Cardiac septum (tissue), 1 donor: ENCODE results near the gene KRT35. TPM values are rescaled to one million over a fixed set of nuclear protein-coding genes. Genes with fewer than 3 reads are reported as not detected.

Experiments used
- DNase-seq: peaks from one replicate; pipeline ENCODE4 v3.0.0-alpha.2; 2020; ENCODE audit warnings: low spot score
- intact Hi-C: fragments of 100-400 bp; cut with DNase I; formaldehyde crosslinking; loops from one replicate; pipeline ENCODE4 v1.14.0; 2022
- total RNA-seq: library from RNA; stranded (reverse); fragmentation: NEBNext Ultra II Directional; extraction: Animal tissue kit (Norgen Biotek cat#: 25700); gene quantifications from one replicate; pipeline ENCODE4 v1.2.1, GENCODE V29; 2021
- donor health status: DM: no; HTN: no; CAD: no.

The KRT35 gene
- total RNA-seq, 1 donor from 2014 or later, result not detected

- intact Hi-C loops, result no loop called here
- no peak for DNase-seq
These were observed 32.2 kb upstream of the KRT35 start for GRCh38 chr17:41513168-41513547.

- intact Hi-C loops, result no loop called here
- no peak for DNase-seq
These were observed 31.7 kb upstream of the KRT35 start for GRCh38 chr17:41512546-41513167.

DNA sequence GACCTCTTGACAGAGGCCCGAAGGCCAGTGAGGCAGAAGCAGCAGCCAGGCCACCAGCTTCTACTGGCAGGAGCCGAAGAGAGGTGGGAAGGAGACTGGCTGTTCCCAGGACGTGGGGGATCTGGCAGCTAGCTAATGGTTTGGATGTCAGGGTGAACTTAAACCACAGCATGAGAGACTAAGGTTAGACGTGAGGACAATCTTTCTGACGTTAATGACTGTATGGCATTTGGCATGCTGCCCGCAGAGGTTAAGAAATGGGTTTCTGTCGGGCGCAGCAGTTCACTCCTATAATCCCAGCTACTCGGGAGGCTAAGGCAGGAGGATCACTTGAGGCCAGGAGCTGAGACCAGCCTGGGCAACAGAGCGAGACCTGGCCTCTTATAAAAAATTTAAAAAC, 30.8 kb upstream of the KRT35 start:
- intact Hi-C loops, result no loop called here
- DNase-seq, result no peak

DNA sequence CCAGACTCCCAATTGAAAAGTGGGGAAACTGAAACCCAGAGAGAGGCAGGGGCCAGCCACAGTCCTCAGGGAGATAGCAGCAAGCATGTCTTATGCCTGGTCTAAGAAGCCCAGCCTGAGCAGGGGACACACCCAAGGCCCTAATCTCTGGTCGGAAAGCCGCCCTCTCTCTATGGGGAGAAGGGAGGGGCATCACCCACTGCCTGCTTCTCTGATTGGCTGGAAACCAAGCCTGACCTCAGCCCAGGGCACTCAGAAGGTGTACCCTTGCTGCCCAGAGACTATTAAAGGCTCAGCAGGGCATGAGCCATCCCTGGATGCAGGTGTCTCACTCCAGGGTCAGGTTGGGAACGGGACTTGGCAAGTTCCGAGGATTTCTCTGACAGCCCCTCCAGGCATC, 30.2 kb upstream of the KRT35 start:
- no peak for DNase-seq
- intact Hi-C loops, result no loop called here

DNA sequence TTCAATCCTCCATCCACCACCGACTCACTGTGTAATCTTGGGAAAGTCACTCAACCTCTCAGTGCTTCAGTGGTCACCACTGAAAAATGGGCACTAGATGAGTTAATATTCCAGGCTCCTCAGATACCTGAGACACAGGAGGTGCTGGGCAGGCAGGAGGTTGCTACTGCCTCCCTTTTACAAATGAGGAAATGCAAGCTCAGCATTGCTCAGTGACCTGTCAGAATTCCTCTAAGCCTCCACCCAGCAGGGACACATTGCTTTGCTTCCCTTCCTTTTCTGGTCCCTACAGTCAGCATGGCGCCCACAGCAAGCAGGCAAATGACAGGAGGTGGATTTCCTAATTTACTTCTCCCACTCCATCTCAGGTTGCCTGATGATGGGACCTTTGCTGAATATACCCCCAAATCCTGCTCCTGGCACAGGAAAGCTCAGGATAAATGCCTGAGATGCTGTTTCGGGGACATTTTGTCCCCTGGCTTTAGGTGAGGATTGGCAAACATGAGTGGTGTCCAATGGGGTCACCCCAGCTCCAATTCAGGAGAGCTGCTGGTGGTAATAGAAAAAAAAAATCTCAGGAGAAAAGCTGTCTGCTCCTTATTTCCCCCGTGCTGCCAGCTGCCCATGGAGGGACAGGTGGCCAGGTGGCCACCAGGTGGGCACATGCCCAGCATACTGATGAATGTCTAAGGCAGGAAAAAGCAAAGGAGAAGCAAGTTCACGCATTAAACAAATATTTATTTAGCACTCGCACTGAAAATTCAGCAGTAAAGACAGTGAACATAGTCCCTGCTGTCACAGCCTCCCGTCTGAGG, 29.5 kb upstream of the KRT35 start:
- intact Hi-C loops, result no loop called here

GRCh38 chr17:41507315-41507880, 26.4 kb upstream of the KRT35 start:
- intact Hi-C loops, result no loop called here
- no peak for DNase-seq

More for the DNA sequence above, 29.5 kb upstream of the KRT35 start:
- no peak for DNase-seq

GRCh38 chr17:41505809-41506767, 25.1 kb upstream of the KRT35 start:
- intact Hi-C loops, result no loop called here
- DNase-seq, result no peak

DNA sequence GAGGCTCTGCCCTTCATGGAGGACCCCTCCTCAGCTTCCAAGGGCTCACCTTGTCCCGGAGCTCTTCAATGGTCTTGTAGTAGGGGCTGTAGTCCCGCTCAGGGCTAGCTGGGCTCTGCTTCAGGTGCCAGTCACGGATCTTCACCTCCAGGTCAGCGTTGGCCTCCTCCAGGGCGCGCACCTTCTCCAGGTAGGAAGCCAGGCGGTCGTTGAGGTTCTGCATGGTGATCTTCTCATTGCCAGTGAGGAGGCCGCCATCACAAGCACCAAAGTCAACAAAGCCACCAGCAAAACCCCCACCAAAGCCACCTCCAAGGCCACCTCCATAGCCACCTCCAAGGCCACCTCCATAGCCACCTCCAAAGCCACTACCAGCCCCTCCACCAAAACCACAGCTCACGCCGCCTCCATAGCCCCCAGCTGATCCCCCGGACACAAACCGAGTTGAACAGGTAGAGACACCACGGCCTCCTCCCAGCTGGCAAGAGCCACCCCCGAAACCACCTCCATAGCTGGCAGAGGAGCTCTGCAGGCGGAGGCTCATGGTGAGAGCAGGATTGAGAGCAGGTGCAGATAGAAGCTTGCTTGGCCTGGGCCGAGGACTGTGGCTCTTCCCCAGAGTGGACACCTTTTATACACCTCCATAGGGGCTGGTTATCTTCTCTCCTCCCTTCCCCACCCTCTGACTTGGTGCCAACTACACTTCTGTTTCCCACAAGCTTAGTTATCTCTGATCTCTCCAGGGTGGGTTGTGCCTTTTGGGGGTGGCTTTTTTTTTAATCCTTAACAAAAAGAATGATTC, 24.3 kb upstream of the KRT35 start, which contains the start of gene KRT13:
Gene KRT13, minus strand, starts transcription at position 606 of the 802 bp plus-strand sequence. Its CDS starts 62 bp downstream, at position 544.
- DNase-seq, result no peak
- intact Hi-C loops, result no loop called here

GRCh38 chr17:41504246-41504977, 23.5 kb upstream of the KRT35 start:
- intact Hi-C loops, result no loop called here
- no peak for DNase-seq

DNA sequence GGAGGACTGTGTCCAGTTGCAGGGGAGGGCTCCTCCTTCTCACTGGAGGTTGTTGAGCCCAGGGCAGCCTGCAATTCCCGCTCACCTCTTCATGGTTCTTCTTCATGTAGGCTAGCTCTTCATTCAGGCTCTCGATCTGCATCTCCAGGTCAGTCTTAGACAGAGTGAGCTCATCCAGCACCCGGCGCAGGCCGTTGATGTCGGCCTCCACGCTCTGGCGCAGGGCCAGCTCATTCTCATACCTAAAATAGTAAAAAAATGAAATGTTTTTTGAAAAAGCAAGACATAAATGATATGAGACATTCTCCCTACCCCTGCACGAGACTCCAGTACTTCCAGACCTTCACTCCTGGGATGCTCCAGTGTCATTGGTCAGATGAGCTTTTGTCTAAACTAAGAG, 22.3 kb upstream of the KRT35 start:
- intact Hi-C loops, result no loop called here
- no peak for DNase-seq

- intact Hi-C loops, result no loop called here
- peak; percentile 80 for DNase-seq
These were observed 19.4 kb upstream of the KRT35 start for GRCh38 chr17:41500131-41500911.

DNA sequence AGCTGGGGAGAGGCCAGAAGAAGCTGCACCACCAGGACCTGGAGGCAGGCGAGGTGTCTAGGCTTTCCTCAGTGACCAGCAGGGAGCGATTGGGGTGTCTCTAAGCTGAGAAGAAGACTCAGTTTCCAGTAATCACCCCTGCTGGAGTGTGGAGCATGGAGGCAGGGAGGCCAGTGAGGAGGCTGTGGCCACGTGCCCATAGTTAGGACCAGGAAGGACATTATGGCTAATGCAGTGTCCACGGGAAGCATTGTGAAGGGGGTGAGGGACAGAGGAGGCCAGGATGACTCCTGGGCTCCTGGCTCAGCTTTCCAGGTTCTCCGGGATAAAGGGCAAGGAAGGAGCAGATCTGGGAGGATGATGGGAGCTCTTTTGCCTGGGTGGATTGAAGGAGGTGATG, 18.8 kb upstream of the KRT35 start:
- no peak for DNase-seq
- intact Hi-C loops, result loop anchor here (10.0 kb wide), 1 partner anchor 175 kb away; no protein-coding TSS in a partner anchor

DNA sequence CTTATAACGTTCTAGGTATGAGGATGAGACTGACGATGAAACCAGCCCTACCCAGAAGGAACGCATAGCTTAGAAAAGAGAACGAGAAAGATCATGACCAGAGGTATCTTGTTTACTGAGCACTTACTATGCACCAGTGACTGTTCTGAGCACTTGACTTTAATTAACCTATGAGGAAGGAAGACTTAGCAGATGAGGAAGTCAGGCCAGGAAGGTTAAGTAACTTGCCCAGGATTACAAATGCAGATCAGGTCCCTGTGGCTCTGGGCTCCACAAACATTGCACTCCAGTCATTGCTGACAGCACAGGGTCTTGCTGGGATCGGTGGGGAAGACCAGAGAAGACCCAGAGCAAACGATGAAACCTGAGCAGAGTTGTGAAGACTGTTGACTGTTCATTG, 17.3 kb upstream of the KRT35 start:
- DNase-seq, result no peak
- intact Hi-C loops, result loop anchor here (10.0 kb wide), 1 partner anchor 173 kb away; no protein-coding TSS in a partner anchor

DNA sequence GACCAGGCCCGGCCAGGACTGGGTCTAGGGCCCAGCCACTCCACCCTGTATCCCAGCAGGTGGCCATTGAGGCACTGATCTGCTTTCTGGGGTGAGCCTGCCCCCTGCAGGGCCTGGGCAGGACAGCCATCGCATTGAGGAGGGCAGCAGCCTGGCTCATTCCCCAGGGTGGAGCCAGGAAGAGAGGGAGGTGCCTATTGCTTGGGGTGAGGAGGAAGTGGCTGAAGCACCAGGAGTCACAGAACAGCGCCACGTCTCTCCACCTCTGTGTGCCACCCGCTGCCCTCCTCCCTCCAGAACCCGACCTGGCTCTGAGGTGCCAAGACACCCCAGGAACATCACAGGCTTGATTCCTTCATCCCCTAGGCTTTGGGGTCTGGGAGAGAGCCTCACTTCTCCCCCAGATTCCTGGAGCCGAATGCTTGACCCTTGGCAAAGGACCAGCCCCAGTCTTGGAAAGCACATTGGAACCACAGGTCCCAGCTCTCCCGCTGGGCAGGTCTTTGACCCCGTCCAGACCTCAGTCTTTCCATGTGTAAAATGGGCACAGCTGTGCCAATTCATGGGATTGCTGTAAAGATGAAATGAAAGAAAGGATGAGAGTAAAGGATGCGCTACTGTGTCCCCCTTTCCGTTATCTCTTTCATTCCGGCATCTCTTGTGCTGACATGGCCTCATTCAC, 16.0 kb upstream of the KRT35 start:
- intact Hi-C loops, result loop anchor here (10.0 kb wide), 1 partner anchor 172 kb away; no protein-coding TSS in a partner anchor
- DNase-seq, result peak; percentile 90

- intact Hi-C loops, result loop anchor here (10.0 kb wide), 1 partner anchor 170 kb away; no protein-coding TSS in a partner anchor
- DNase-seq, result no peak
These were observed 13.6 kb upstream of the KRT35 start for GRCh38 chr17:41494524-41494923.

DNA sequence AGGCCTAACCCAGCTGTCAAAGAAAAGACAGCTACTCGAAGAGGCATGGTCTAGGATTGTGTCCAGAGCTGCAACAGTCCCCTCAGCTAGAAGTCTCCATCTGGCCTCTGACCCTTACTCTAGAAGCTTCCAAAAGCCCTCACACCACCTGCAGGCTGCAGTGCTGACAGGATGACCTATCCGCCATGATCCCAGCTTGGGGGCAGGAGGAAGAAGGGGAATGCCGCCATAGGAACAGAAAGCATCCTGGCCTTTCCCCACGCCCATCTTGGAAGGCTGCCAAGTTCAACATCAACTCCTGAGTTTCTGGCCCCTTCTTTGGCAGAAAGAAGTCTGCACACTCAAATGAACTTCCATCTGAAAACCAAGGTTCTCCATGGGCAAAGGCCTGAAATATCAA, 11.8 kb upstream of the KRT35 start:
- intact Hi-C loops, result loop anchor here (10.0 kb wide), 1 partner anchor 168 kb away; no protein-coding TSS in a partner anchor
- DNase-seq, result no peak

GRCh38 chr17:41492351-41492750, 11.4 kb upstream of the KRT35 start:
- intact Hi-C loops, result loop anchor here (10.0 kb wide), 1 partner anchor 168 kb away; no protein-coding TSS in a partner anchor

More at GRCh38 chr17:41492351-41492750, 11.4 kb upstream of the KRT35 start:
- DNase-seq, result no peak
